Lung (tissue), 12 donors: ENCODE results near the gene MC1R. TPM values are rescaled to one million over a fixed set of nuclear protein-coding genes. Genes with fewer than 3 reads are reported as not detected.

ENCODE experiments used
- ATAC-seq: fragments of 200-7000 bp; cut with Tn5 transposase; one replicate; pipeline ENCODE4 v1.9.1; 2020; ENCODE audit warnings: moderate number of reproducible peaks; ENCODE audit not compliant: insufficient read depth, low FRiP score
- DNase-seq, 3 donors: peaks; one replicate each; pipeline ENCODE4 v3.0.0-alpha.2; 2013 to 2017
- H3K27ac ChIP-seq, 2 donors: one replicate each; pipeline ENCODE4 v1.5.1; 2013; ENCODE audit warnings: mild to moderate bottlenecking in 2 of 2, moderate library complexity in 2 of 2, control low read depth in 1 of 2, inconsistent platforms in 1 of 2, low read depth in 1 of 2, low read length in 1 of 2
- H3K27me3 ChIP-seq, 3 donors: one replicate each; pipeline ENCODE4 v1.5.1; 2013; ENCODE audit warnings: low read length in 2 of 3; ENCODE audit not compliant: control insufficient read depth in 3 of 3, insufficient read depth in 3 of 3
- H3K36me3 ChIP-seq, 4 donors: one replicate each; pipeline ENCODE4 v1.5.1; 2013; ENCODE audit warnings: low read length in 4 of 4, mild to moderate bottlenecking in 1 of 4, moderate library complexity in 1 of 4; ENCODE audit not compliant: control insufficient read depth in 4 of 4, insufficient read depth in 4 of 4
- H3K4me1 ChIP-seq, 5 donors: one replicate each; pipeline ENCODE4 v1.5.1; 2013; ENCODE audit warnings: low read length in 5 of 5, mild to moderate bottlenecking in 2 of 5, moderate library complexity in 1 of 5; ENCODE audit not compliant: control insufficient read depth in 5 of 5, insufficient read depth in 5 of 5
- H3K4me3 ChIP-seq: one replicate; pipeline ENCODE4 v1.5.1; 2013; ENCODE audit warnings: mild to moderate bottlenecking, control low read depth, moderate library complexity
- H3K9ac ChIP-seq, 2 donors: one replicate each; pipeline ENCODE4 v1.5.1; 2013; ENCODE audit warnings: low read length in 2 of 2, control low read depth in 1 of 2; ENCODE audit not compliant: insufficient read depth in 1 of 2
- H3K9me3 ChIP-seq, 4 donors: one replicate each; pipeline ENCODE4 v1.5.1; 2013; ENCODE audit warnings: low read length in 3 of 4, mild to moderate bottlenecking in 1 of 4, moderate library complexity in 1 of 4; ENCODE audit not compliant: control insufficient read depth in 4 of 4, insufficient read depth in 3 of 4
- CTCF ChIP-seq: IDR thresholded peaks from 2 replicates; pipeline ENCODE4 v1.5.1; 2012; ENCODE audit warnings: mild to moderate bottlenecking; ENCODE audit errors: control extremely low read depth, extremely low read depth
- WGBS, 2 donors: extraction: QIAGEN DNeasy Blood & Tissue Kit; methylation state at CpG; one replicate each; pipeline ENCODE4 v1.1.7; 2013; 5-methylcytosine and 5-hydroxymethylcytosine counted together
- polyA plus RNA-seq, 2 donors: library from polyadenylated mRNA; stranded (reverse); fragments of 200-250 nt; gene quantifications; one replicate each; pipeline ENCODE4 v1.2.1, GENCODE V29; 2013
- total RNA-seq, 2 donors: library from RNA; depleted of rRNA in 1 of 2; stranded (reverse); fragments of >200 nt in 1 of 2; gene quantifications; one replicate each; pipeline ENCODE4 v1.2.1, GENCODE V29; 2014 to 2021
- donor health status: control.
- donor health status: control.
- donor health status: Bipolar disorder and iron deficiency.
- donor health status: healthy.
- donor health status: DM: yes; HTN: yes; CAD: no.

MC1R gene
- total and polyA plus RNA-seq, 4 donors: 2.9 to 7.1 (median 3.5) TPM

- peaks cover 4 to 52% (median 41%) of the 10 kb centered on the region in 4 donors for H3K36me3 ChIP-seq
Observed at GRCh38 chr16:89880477-89881367, 37.9 kb upstream of the MC1R start.

GRCh38 chr16:89881368-89881730 is 37.3 kb upstream of the MC1R start:
- H3K9me3 ChIP-seq: no peaks in the 10 kb centered on the region
- H3K4me3 ChIP-seq: no peak overlapping the region
- H3K36me3 ChIP-seq: peaks cover 10 to 54% (median 39%) of the 10 kb centered on the region in 4 donors
- no peak for TF ChIP-seq CTCF
- no peak overlapping the region for H3K27ac ChIP-seq
- WGBS, 2 donors: 94 to 96% methylated on average over 6 of the region's 6 CpGs
- DNase-seq (no peak), ATAC-seq (no peak)
- H3K9ac ChIP-seq: no peak overlapping the region
- peaks cover 0 to 2% (median 0%) of the 10 kb centered on the region in 5 donors for H3K4me1 ChIP-seq
- H3K27me3 ChIP-seq: no peaks in the 10 kb centered on the region

More at GRCh38 chr16:89880477-89881367, 37.9 kb upstream of the MC1R start:
- Histone ChIP-seq H3K4me1 (peaks cover 0 to 2% (median 0%) of the 10 kb centered on the region in 5 donors), H3K9me3 (no peaks in the 10 kb centered on the region), H3K27ac (no peak overlapping the region), H3K27me3 (no peaks in the 10 kb centered on the region), H3K9ac (no peak overlapping the region), H3K4me3 (no peak overlapping the region)
- DNase-seq: no peak
- no peak for TF ChIP-seq CTCF
- ATAC-seq: no peak
- WGBS, 2 donors: 88 to 91% methylated on average over 18 of the region's 18 CpGs

GRCh38 chr16:89883346-89884040 is 35.2 kb upstream of the MC1R start:
- no peak for DNase-seq
- Histone ChIP-seq H3K36me3 (peaks cover 20 to 63% (median 43%) of the 10 kb centered on the region in 4 donors), H3K9ac (no peak overlapping the region), H3K9me3 (no peaks in the 10 kb centered on the region), H3K27ac (no peak overlapping the region), H3K4me3 (no peak overlapping the region), H3K4me1 (peaks cover 0 to 2% (median 0%) of the 10 kb centered on the region in 5 donors), H3K27me3 (no peaks in the 10 kb centered on the region)
- no peak for ATAC-seq
- no peak for TF ChIP-seq CTCF
- WGBS, 2 donors: 92 to 94% methylated on average over 28 of the region's 28 CpGs
